NCI-H146 (cell line): Measurements from ENCODE around the gene SLC25A52.
"Not testable (repeated sequence)": the region's sequence is repeated elsewhere in the genome, so short reads cannot be mapped to it uniquely, and the experiment has no call there.

Source experiments
- DNase-seq: peaks from one replicate; lab custom pipeline; 2025; lab: John Stamatoyannopoulos, UW

Gene SLC25A52

GRCh38 chr18:31760695-31761094 lies at the start of gene SLC25A52:
SLC25A52 (minus strand) TSS chr18:31760880; CDS start chr18:31760661, 219 bp downstream.
- DNase-seq: no peak

GRCh38 chr18:31809049-31809448 lies 48.4 kb upstream of the SLC25A52 start:
- DNase-seq: not testable (repeated sequence)

GRCh38 chr18:31801078-31801477 lies 40.4 kb upstream of the SLC25A52 start:
- DNase-seq: no peak

GRCh38 chr18:31799257-31799656 lies 38.6 kb upstream of the SLC25A52 start:
- DNase-seq: not testable (repeated sequence)

GRCh38 chr18:31798399-31798798 lies 37.7 kb upstream of the SLC25A52 start:
- DNase-seq: no peak

- DNase-seq: no peak
Measured at GRCh38 chr18:31795747-31796146, 35.1 kb upstream of the SLC25A52 start.

GRCh38 chr18:31793531-31793930 lies 32.9 kb upstream of the SLC25A52 start:
- no peak for DNase-seq

- DNase-seq: no peak
Measured at GRCh38 chr18:31792580-31792911, 31.9 kb upstream of the SLC25A52 start.

- DNase-seq: no peak
Measured at GRCh38 chr18:31791817-31792579, 31.3 kb upstream of the SLC25A52 start.

GRCh38 chr18:31789409-31789808 lies 28.7 kb upstream of the SLC25A52 start:
- no peak for DNase-seq

- DNase-seq: no peak
Measured at GRCh38 chr18:31783059-31783458, 22.4 kb upstream of the SLC25A52 start.

- no peak for DNase-seq
Measured at GRCh38 chr18:31778391-31778950, 17.8 kb upstream of the SLC25A52 start.

- no peak for DNase-seq
Measured at GRCh38 chr18:31776093-31776492, 15.4 kb upstream of the SLC25A52 start.

- DNase-seq: no peak
Measured at GRCh38 chr18:31774962-31775361, 14.3 kb upstream of the SLC25A52 start.

- no peak for DNase-seq
Measured at GRCh38 chr18:31774477-31774785, 13.8 kb upstream of the SLC25A52 start.

GRCh38 chr18:31773774-31774476 lies 13.2 kb upstream of the SLC25A52 start:
- no peak for DNase-seq

GRCh38 chr18:31772699-31773098 lies 12.0 kb upstream of the SLC25A52 start:
- no peak for DNase-seq

- no peak for DNase-seq
Measured at GRCh38 chr18:31750273-31750672, 10.4 kb downstream of the SLC25A52 start.

- DNase-seq: no peak
Measured at GRCh38 chr18:31746396-31746795, 14.3 kb downstream of the SLC25A52 start.

GRCh38 chr18:31744321-31745067 lies 16.2 kb downstream of the SLC25A52 start:
- peak; percentile 6 for DNase-seq

- not testable (repeated sequence) for DNase-seq
Measured at GRCh38 chr18:31743600-31743999, 17.1 kb downstream of the SLC25A52 start.

- DNase-seq: peak; percentile 8
Measured at GRCh38 chr18:31741097-31741735, 19.5 kb downstream of the SLC25A52 start.
